T47D (cell line): Measurements from ENCODE around the gene UBE2O.

Experiments
- DNase-seq, 2 experiments: peaks; one replicate each; pipeline versions ENCODE4 v3.0.0 to v3.0.0-alpha.2; 2011 to 2012; ENCODE audit warnings: low read depth in 1 of 2, low spot score in 1 of 2
- JUND ChIP-seq: IDR thresholded peaks from 2 replicates; pipeline ENCODE4 v1.6.1; 2012; ENCODE audit warnings: low read depth
- in situ Hi-C: cut with HindIII; loops from 2 replicates; pipeline ENCODE4 v1.10.0; 2016; ENCODE audit warnings: low sequenced_read_pairs, low pct_unique_long_range_greater_than_20kb

UBE2O gene

DNA sequence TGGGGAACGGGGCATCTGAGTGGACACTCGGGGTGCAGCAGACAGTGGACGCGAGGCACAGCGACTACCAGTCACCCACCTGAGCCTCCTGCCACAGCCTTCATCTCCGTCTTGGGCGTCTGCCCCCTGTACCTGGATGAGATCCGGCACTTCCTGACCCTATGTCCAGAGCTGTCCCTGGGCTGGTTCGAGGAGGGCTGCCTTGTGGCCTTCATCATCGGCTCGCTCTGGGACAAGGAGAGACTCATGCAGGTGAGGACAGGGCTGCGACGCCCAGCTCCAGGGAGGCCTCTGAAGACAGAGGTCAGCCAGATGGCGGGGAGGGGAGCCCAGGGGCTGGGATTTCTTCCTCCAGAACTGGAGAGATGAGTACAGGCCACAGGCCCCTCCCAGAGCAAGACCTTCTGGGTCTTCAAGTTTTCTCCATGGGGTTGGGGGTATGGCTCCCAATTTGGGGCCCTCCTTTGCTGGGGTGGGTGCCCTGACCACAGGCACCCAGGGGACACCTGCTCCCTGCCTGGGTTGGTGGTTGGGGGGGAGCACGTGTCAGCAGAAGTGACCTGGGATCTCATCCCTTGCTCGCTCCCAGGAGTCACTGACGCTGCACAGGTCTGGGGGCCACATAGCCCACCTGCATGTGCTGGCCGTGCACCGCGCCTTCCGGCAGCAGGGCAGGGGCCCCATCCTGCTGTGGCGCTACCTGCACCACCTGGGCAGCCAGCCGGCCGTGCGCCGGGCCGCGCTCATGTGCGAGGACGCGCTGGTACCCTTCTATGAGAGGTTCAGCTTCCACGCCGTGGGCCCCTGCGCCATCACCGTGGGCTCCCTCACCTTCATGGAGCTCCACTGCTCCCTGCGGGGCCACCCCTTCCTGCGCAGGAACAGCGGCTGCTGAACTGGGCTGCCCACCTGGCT lies 16.4 kb upstream of the UBE2O start:
- in situ Hi-C loops = no loop called here
- no peak for DNase-seq
- no peak for TF ChIP-seq JUND

DNA sequence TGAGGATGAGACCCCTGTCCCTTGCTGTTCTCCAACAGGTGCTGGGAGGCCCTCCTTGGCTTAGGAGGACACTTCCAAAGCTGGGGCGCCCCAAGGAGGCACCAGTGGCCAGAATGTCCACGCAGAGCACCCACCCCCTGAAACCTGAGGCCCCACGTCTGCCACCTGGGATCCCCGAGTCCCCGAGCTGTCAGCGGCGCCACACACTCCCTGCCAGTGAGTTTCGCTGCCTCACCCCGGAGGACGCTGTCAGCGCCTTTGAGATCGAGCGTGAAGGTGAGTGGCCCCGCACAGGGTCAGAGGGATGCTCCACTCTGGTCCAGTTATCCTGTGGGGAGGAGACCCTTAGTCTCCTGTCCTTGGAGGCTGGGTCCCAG lies 15.7 kb upstream of the UBE2O start:
- no peak for TF ChIP-seq JUND
- DNase-seq = no peak
- in situ Hi-C loops = no loop called here

DNA sequence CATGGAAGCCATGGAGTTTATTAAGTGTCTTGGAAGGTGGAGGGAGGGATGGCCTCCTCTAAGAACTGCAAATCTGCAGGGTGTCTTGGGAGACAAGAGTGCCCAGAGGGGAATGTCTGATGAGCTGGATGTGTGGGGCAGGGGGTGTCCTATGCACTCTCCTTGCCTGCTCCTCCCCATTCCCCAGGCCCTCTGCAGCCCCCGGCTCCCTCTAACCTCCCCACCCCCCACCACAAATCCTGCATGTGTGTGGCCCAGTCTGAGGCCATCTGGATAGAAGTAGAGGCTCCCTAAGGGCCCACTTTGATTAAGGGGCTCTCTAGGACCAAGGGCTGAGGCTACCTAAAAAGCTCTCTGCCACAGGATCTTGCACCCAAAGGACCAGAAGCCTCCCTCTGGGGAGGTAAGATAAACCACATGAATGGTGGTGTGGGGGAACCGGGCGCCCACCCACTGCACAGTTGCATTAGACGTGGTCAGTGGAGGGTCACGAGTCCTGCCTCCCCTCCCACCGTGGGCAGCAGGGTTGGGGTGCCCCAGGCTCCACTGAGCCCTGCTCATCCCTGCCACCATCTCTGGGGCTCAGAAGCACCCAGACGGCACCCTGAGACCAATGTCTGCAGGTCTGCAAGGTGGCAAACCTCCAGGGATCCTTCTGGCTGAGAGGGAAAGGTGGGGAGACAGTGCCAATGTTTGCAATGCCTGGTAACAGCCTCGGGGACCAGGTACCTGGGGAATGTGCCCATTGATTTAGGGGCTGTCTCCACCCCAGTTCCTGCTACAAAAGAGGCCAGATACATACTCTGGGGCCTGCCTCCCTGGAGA lies 15.1 kb upstream of the UBE2O start:
- no peak for DNase-seq
- no peak for TF ChIP-seq JUND
- in situ Hi-C loops = no loop called here

DNA sequence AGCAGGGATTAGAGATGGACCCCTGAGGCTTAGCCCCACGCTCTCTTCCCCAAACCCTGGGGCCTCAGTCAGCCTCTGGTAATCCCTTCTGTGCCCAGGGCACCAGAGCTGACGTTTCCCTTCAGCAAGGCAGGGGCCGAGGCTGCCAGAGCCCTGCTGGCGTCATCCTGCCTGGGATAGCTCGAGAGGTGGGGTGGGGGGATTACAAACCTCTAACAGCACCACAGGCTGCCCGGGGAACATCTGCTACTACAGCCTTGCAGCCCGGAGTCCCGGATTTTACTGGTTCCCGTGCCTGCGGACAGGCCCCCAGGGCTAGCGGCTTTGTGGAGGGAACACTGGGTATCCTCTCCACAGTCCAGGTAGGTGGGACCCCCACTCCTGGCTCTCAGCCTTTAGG lies 14.4 kb upstream of the UBE2O start, which contains the start of gene AANAT:
Gene AANAT, plus strand, starts transcription at position 238 of the 400 bp plus-strand sequence. CDS start 1,144 bp downstream, outside the sequence.
- in situ Hi-C loops = no loop called here
- no peak for TF ChIP-seq JUND

DNA sequence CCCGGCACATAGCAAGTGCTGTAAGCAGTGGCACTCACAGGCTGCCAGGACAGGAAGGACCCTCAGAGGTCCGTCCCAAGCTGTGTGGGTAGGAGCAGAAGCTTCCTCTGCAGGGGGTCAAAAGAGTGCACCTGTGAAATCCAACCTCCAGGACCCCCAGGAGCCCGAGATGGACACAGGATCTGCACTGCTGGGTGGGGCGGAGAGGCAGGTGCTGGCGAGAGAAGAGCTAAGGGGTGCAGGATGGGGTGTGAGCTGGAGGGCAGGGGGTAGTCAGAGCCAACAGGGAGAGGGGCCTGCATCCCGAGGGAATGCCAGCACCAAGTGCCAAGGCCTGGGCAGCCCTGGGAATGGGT lies 13.8 kb upstream of the UBE2O start:
- DNase-seq = no peak
- in situ Hi-C loops = no loop called here
- TF ChIP-seq JUND = no peak

More for the DNA sequence above, 14.4 kb upstream of the UBE2O start, which contains the start of gene AANAT:
- DNase-seq = no peak

DNA sequence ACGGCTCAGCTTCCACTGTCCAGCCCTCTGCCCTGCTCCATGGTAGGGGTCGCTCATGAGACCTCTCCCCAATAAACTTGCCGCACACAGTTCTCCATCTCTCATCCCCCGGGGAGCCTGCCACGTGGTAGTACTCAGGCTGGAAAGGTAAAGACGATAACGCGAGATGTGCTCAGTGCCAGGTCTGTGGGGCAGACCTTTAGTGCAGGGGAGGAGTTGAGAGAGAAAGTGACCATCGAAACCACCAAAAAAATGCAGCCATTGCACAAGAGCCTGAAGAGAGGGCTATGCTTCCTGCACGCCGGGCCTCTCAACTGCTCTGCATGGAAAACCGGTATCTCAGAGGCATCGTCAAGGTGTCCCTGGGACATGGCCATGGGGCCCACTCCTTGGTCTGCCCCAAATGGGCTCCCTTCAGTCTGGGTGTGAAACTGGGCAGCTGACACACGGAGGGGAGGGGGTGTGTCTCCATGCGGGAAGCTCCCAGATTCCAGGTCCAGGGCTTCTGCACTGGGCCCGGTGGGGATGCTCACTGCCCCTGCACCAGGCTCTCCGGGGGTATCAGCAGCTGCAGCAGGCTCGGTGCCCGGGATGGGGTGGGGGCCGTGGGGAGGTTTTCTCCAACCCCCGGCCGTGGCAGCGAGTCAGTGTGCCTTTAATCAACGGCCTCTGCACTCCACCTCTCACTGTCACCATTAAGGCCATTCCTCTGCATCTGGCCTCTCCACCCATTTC lies 9.8 kb upstream of the UBE2O start:
- no peak for TF ChIP-seq JUND
- in situ Hi-C loops = no loop called here
- no peak for DNase-seq

DNA sequence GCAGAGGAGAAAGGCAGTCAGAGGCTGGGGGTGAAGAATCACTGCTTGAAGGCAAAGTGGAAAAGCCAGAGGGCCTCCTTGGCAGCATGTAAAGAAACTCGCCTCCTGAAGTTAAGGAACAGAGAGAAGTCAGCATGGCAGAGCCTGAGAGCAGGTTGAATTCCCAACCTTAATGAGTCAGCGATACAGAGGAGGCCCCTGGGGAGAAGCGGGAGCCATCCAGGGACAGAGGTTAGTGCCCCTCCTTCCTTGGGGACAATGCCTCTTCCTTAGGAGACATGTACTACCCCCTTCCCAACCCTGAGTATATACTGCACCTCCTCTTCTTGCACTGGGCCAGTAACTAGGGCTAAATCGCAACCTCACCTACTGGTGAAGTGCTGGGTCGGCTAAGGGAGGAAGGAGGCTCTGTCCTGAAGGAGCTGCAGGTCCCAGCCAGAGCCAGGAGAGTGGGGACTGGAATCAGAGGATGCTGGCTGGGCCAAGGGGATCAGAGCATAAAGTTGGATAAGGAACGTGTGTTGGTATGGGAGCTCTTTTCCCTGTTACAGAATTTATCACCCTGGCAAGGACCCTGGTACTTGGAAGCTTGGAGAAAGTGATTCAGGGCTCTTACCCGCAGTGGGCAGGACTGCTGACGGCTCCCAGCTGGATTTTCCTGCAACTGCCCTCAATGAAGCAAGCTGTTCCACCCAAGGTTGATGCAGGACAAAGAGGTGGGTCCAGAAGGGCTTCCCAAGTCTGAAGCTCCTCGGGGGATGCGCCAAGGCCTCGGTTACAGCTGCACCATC lies 9.0 kb upstream of the UBE2O start:
- TF ChIP-seq JUND = no peak
- in situ Hi-C loops = no loop called here
- DNase-seq = no peak

DNA sequence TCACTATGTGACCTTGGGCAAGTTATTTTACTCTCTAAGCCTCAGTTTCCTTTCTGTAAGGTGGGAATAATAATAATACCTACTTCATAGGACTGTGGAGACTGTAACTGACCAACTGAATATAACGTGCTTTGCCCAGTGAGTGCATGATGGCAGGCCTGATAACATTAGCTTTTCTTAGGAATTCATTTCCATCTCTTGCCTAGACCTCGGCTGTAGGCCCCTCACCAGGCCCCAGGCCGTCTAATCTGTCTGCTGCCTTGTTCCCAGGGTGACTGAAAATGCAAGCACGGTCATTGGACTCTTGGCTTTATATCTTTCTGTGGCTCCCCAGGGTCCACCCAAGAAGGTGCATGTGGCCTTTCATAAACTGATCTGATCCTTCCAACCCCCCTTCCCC lies 6.7 kb upstream of the UBE2O start:
- TF ChIP-seq JUND = no peak
- in situ Hi-C loops = no loop called here
- DNase-seq = no peak

DNA sequence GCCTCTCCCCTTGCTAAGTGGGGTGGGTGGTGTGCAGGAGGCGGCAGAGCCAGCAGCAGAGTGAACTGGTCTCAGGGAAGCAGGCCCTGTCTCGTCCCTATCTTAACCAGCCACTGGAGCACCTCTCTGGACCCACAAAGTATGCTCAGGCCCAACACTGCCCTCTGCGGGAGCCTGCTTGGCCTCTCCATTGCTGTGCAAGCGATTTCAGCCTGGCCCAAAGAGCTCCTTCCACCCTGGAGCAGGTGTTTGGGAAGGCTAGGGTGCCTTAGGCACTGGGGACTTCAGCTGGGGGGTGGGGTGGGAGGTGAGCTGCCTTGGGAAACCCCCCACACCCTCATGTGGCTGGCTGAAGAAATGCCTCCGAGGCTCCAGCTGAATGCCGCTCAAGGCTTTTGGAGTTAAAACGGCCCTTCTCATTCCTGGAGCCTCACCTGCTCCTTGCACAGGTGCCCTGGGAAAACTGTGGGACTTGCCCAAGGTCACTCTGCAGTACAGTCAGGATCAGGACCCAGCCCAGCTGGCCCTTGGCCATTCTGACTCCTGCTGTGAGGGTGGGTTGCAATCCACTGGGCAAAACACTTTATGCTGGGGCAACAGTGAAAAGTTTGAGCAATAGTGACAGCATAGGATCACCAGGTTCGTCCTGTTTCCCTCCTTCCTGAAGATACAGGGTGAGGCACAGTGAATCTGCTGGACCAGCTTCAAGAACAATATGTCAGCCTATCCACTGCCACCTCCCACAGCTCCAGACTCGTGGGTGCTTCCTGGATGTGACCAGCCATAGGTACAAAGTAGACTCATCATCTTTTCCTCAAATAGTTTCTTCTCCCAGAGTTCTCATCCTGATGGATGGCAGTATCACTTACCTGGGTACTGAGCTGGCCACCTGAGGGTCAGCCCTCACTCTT lies 5.9 kb upstream of the UBE2O start:
- in situ Hi-C loops = no loop called here
- no peak for TF ChIP-seq JUND
- DNase-seq = peak; percentile 83 to 88

DNA sequence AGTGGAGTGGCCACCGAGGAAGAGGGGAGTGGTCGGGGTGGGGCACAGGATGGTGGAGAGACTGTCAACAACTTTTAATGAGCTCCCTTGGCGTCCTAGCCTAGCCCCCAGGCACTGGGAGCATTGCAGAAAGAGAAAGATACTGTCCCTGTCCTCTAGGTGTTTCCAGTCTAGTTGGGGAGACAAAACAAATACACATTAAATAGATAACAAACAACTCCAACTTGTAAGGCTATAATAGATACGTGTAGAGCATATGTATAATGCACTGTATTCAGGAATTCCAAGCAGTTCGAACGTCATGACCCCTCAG lies 435 bp upstream of the UBE2O start:
- in situ Hi-C loops = no loop called here
- no peak for DNase-seq
- no peak for TF ChIP-seq JUND

DNA sequence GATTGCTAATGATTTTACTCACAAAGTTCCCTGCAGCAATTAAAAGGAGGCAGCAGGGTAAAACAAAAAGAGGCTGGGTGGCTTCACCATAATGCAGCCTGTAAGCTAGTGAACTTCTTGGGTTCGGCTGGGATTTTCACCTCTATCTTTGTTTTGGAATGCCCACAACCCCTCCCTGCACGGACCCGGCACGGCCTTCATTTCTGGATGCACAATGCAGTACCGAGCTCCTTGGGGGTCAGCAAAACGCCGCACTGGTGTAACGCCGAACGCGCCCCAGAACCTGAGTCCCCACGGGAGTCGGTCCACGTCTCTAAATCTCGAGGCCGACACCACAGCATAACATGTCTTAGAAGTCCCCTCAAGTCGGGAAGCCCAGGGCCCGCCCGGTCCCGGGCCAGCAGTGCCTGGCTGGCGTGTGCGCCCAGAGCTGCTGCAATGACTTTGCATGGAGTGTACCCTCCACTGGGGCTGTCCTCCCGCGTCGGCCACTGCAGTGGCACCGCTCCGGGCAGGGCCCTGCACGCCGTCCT lies 759 bp downstream of the UBE2O start:
- TF ChIP-seq JUND = no peak
- peak in 1 of 2 experiments; percentile 57 for DNase-seq
- in situ Hi-C loops = no loop called here
